Measurements from ENCODE around the gene DEF6. TPM values are rescaled to one million over a fixed set of nuclear protein-coding genes. Genes with fewer than 3 reads are reported as not detected.

DEF6 gene
- total RNA-seq, 2 donors from 2014 or later = 108 to 127 TPM

GRCh38 chr6:35264550-35265274 is 32.9 kb upstream of the DEF6 start:
- Mint-ChIP-seq H3K4me1 (ENCODE audit: low read depth) (peaks cover 61% of the 10 kb centered on the region), H3K27ac (peak overlapping the region; percentile 83), H3K36me3 (ENCODE audit: insufficient read depth in 2 of 2) (peaks cover 0 to 2% of the 10 kb centered on the region in 2 donors)

GRCh38 chr6:35265523-35265922 is 32.1 kb upstream of the DEF6 start:
- DNase-seq = no peak
- Mint-ChIP-seq H3K4me1 (ENCODE audit: low read depth) (peaks cover 55% of the 10 kb centered on the region), H3K4me3 (no peak overlapping the region), H3K27me3 (ENCODE audit: low read depth) (no peaks in the 10 kb centered on the region), H3K36me3 (ENCODE audit: insufficient read depth in 2 of 2) (peaks cover 0 to 5% of the 10 kb centered on the region in 2 donors), H3K9me3 (no peaks in the 10 kb centered on the region), H3K27ac (no peak overlapping the region)
- no peak for ATAC-seq (replicated peaks in 1 of 2)

More at GRCh38 chr6:35264550-35265274, 32.9 kb upstream of the DEF6 start:
- Mint-ChIP-seq H3K4me3 (peak overlapping the region in 1 of 2 donors; percentile 70), H3K9me3 (no peaks in the 10 kb centered on the region), H3K27me3 (ENCODE audit: low read depth) (no peaks in the 10 kb centered on the region)
- ATAC-seq (replicated peaks in 1 of 2) (no peak), DNase-seq (no peak)

DNA sequence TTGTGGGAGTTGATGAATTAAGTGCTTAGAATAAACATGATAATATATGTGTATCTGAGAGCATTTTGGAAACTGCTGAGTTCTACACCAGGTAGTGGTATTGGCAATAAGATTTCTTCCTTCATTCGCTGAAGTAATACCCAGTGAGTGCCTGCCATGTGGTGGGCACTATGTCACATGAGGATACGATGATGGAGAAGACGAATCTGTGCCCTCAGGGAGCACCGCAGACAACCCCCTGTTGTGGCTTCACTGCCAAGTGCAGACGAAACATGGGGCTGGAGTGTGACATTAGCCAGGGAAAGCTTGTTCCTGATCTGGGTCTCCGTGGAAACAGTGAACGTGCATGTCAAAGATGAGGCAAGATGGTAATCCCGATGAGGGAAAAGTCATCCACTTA is 30.2 kb upstream of the DEF6 start:
- peaks cover 38% of the 10 kb centered on the region for H3K4me1 Mint-ChIP-seq (ENCODE audit: low read depth)
- H3K27ac Mint-ChIP-seq = peak overlapping the region; percentile 44
- no peak overlapping the region for H3K4me3 Mint-ChIP-seq
- H3K9me3 Mint-ChIP-seq = no peaks in the 10 kb centered on the region
- DNase-seq (no peak), ATAC-seq (replicated peaks in 1 of 2) (no peak)
- no peaks in the 10 kb centered on the region for H3K27me3 Mint-ChIP-seq (ENCODE audit: low read depth)
- peaks cover 0 to 6% of the 10 kb centered on the region in 2 donors for H3K36me3 Mint-ChIP-seq (ENCODE audit: insufficient read depth in 2 of 2)

DNA sequence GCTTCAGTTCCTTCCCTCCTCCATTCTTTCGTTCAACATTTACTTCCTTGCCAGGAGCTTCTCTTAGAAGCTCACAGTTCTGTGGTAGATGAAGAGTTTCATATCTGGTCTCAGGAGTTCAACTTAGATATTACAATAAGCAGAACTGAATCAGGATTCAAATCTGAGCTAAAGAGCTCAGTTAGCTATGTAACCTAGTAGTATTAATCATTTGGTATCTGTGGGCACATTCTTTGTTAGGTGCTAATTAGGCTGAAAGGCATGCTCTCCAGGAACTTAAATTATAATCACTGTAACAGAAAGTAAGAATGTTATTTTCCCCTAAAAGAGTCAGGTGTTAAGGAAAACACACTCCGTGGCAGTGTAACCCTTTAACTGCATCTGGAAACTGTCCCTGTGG is 29.7 kb upstream of the DEF6 start:
- no peaks in the 10 kb centered on the region for H3K9me3 Mint-ChIP-seq
- peaks cover 33% of the 10 kb centered on the region for H3K4me1 Mint-ChIP-seq (ENCODE audit: low read depth)
- H3K27ac Mint-ChIP-seq = no peak overlapping the region
- DNase-seq (no peak), ATAC-seq (replicated peaks in 1 of 2) (no peak)
- no peaks in the 10 kb centered on the region for H3K27me3 Mint-ChIP-seq (ENCODE audit: low read depth)
- H3K4me3 Mint-ChIP-seq = no peak overlapping the region
- H3K36me3 Mint-ChIP-seq (ENCODE audit: insufficient read depth in 2 of 2) = peaks cover 0 to 6% of the 10 kb centered on the region in 2 donors

DNA sequence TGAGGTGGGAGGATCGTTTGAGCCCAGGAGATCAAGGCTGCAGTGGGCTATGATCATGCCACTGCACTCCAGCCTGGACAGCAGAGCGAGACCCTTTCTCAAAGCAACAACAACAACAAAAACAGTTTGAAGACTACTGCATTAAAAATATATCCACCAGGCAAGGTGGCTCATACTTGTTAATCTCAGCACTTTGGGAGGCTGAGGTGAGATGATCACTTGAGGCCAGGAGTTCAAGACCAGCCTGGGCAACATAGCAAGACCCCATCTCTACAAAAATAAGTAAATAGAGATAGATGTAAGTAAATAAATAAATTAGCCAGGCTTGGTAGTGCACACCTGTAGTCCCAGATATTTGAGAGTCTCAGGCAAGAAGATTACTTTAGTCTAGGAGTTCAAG is 25.6 kb upstream of the DEF6 start:
- H3K9me3 Mint-ChIP-seq = no peaks in the 10 kb centered on the region
- H3K36me3 Mint-ChIP-seq (ENCODE audit: insufficient read depth in 2 of 2) = peaks cover 0 to 6% of the 10 kb centered on the region in 2 donors
- no peak for ATAC-seq (replicated peaks in 1 of 2)
- no peaks in the 10 kb centered on the region for H3K27me3 Mint-ChIP-seq (ENCODE audit: low read depth)
- H3K27ac Mint-ChIP-seq = no peak overlapping the region
- no peak overlapping the region for H3K4me3 Mint-ChIP-seq
- peaks cover 18% of the 10 kb centered on the region for H3K4me1 Mint-ChIP-seq (ENCODE audit: low read depth)
- DNase-seq = no peak

DNA sequence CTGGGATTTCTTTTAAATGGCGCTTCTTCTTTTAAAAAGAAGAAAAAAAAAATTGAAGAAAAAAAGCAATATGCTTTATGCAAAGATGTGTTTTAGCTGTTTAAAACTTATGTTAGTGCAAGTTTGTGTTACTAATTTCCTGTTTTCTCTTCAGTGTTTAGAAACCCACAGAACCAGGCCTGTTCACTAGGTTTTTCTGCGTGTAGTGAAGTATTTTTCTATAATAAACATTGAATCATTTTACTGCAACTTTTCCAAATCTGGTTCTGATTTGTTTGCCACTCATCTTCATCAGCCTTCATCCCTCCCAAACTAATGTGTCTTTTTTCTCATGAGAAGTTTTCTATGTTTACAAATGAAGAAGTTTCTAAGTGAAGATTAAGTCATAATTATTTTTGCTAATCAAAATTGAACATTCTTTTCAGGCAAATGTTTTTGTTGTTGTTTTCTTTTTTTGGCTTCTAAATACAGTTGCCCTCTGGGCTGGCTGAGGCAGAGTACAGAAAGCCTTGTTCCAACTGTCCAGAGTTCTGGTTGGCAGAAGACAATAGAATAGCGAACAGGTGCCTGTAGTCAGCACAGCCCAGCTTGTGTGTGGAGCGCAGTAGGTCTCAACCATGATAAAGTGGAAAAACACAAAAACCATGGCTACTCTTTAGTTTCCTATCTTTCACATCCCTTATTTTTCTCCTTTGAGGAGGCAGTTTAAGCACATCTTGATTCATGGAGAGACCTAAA is 23.6 kb upstream of the DEF6 start:
- H3K27ac Mint-ChIP-seq = peak overlapping the region; percentile 15
- H3K36me3 Mint-ChIP-seq (ENCODE audit: insufficient read depth in 2 of 2) = peaks cover 0 to 4% of the 10 kb centered on the region in 2 donors
- DNase-seq (no peak), ATAC-seq (replicated peaks in 1 of 2) (no peak)
- H3K4me3 Mint-ChIP-seq = no peak overlapping the region
- H3K4me1 Mint-ChIP-seq (ENCODE audit: low read depth) = peaks cover 8% of the 10 kb centered on the region
- H3K27me3 Mint-ChIP-seq (ENCODE audit: low read depth) = no peaks in the 10 kb centered on the region
- H3K9me3 Mint-ChIP-seq = no peaks in the 10 kb centered on the region

- DNase-seq (no peak), ATAC-seq (replicated peaks in 1 of 2) (no peak)
- Mint-ChIP-seq H3K36me3 (ENCODE audit: insufficient read depth in 2 of 2) (no peaks in the 10 kb centered on the region), H3K4me1 (ENCODE audit: low read depth) (peaks cover 8% of the 10 kb centered on the region), H3K9me3 (no peaks in the 10 kb centered on the region), H3K27me3 (ENCODE audit: low read depth) (no peaks in the 10 kb centered on the region), H3K27ac (no peak overlapping the region), H3K4me3 (no peak overlapping the region)
Measured at GRCh38 chr6:35275744-35276260, 21.8 kb upstream of the DEF6 start.

DNA sequence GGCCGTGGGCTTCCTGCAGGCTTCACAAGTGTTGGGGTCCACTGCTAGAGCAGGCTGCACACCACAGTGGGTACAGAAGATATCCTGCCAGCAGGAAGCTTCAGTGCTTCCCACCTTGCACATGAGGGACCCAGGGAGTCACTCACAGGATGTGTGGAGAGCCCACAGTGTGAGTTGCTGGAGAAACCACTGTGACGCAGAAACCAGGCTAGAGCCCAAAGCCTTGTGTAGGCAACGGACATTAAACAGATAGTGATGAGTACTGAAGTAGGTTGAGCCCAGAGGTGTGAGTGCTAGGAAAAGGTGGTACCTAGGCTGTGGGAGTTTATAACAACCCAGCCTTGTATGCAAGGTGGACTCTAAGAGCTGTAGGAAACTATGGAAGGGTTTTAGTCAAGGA is 18.9 kb upstream of the DEF6 start:
- Mint-ChIP-seq H3K27ac (no peak overlapping the region), H3K4me1 (ENCODE audit: low read depth) (peaks cover 8% of the 10 kb centered on the region), H3K9me3 (no peaks in the 10 kb centered on the region), H3K36me3 (ENCODE audit: insufficient read depth in 2 of 2) (peaks cover 2 to 5% of the 10 kb centered on the region in 2 donors), H3K4me3 (no peak overlapping the region), H3K27me3 (ENCODE audit: low read depth) (no peaks in the 10 kb centered on the region)
- no peak for ATAC-seq (replicated peaks in 1 of 2)
- no peak for DNase-seq

GRCh38 chr6:35280903-35281302 is 16.7 kb upstream of the DEF6 start:
- H3K27ac Mint-ChIP-seq = no peak overlapping the region
- no peaks in the 10 kb centered on the region for H3K9me3 Mint-ChIP-seq
- no peak for ATAC-seq (replicated peaks in 1 of 2)

DNA sequence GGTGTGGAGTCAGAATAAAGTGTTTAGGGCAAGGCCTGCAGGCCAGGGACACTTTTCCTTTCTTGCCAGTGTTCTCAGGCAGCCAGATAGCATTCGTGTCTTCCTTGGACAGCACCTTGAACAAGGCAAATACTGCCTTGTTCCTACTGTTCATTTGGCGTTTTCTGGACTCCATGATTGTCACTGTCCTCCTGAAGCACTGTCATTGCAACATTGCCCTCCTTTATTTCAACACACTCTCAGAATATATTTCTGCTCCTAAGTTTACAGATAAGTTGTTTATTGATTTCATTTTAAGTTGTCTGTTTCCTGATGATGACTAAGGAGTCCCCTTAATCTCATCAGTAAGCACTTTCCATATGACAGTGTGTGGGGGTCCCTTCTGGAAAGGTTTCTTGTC is 15.1 kb upstream of the DEF6 start:
- Mint-ChIP-seq H3K36me3 (ENCODE audit: insufficient read depth in 2 of 2) (peaks cover 5 to 8% of the 10 kb centered on the region in 2 donors), H3K27ac (no peak overlapping the region), H3K9me3 (no peaks in the 10 kb centered on the region), H3K27me3 (ENCODE audit: low read depth) (no peaks in the 10 kb centered on the region), H3K4me1 (ENCODE audit: low read depth) (no peaks in the 10 kb centered on the region), H3K4me3 (no peak overlapping the region)
- DNase-seq (no peak), ATAC-seq (replicated peaks in 1 of 2) (no peak)

More at GRCh38 chr6:35280903-35281302, 16.7 kb upstream of the DEF6 start:
- DNase-seq = no peak
- Mint-ChIP-seq H3K27me3 (ENCODE audit: low read depth) (no peaks in the 10 kb centered on the region), H3K4me3 (no peak overlapping the region), H3K4me1 (ENCODE audit: low read depth) (no peaks in the 10 kb centered on the region), H3K36me3 (ENCODE audit: insufficient read depth in 2 of 2) (peaks cover 5% of the 10 kb centered on the region in 2 donors)

DNA sequence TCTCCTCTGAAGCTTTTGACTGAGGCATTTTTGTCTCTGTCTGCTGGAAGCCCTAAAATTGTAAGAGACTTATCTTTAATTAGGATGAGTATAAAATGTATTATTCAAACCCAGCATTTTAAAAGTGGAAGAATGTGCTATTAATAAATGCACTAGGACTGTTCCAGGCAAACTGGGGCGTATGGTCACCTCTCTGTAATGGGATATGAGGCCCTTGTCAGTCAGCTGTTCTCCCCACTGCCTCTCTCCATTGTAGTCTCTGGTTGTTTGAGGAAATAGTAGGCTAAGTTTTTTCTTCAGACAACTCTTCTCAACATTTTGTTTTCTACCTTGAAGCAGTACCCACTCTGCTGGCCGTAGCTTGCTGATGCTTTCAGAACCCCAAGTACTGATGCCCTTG is 14.3 kb upstream of the DEF6 start:
- H3K36me3 Mint-ChIP-seq (ENCODE audit: insufficient read depth in 2 of 2) = peaks cover 5 to 8% of the 10 kb centered on the region in 2 donors
- H3K9me3 Mint-ChIP-seq = no peaks in the 10 kb centered on the region
- H3K4me1 Mint-ChIP-seq (ENCODE audit: low read depth) = no peaks in the 10 kb centered on the region
- H3K4me3 Mint-ChIP-seq = no peak overlapping the region
- no peak for ATAC-seq (replicated peaks in 1 of 2)
- no peak overlapping the region for H3K27ac Mint-ChIP-seq
- DNase-seq = no peak
- no peaks in the 10 kb centered on the region for H3K27me3 Mint-ChIP-seq (ENCODE audit: low read depth)

GRCh38 chr6:35287671-35288396 is 9.8 kb upstream of the DEF6 start:
- Mint-ChIP-seq H3K27me3 (ENCODE audit: low read depth) (no peaks in the 10 kb centered on the region), H3K9me3 (no peaks in the 10 kb centered on the region), H3K4me3 (no peak overlapping the region), H3K27ac (no peak overlapping the region), H3K36me3 (ENCODE audit: insufficient read depth in 2 of 2) (peaks cover 7 to 8% of the 10 kb centered on the region in 2 donors), H3K4me1 (ENCODE audit: low read depth) (no peaks in the 10 kb centered on the region)
- DNase-seq (no peak), ATAC-seq (replicated peaks in 1 of 2) (no peak)

GRCh38 chr6:35288834-35289233 is 8.8 kb upstream of the DEF6 start:
- H3K27me3 Mint-ChIP-seq (ENCODE audit: low read depth) = no peaks in the 10 kb centered on the region
- H3K9me3 Mint-ChIP-seq = no peaks in the 10 kb centered on the region
- DNase-seq (no peak), ATAC-seq (replicated peaks in 1 of 2) (no peak)
- peaks cover 6 to 7% of the 10 kb centered on the region in 2 donors for H3K36me3 Mint-ChIP-seq (ENCODE audit: insufficient read depth in 2 of 2)
- H3K4me3 Mint-ChIP-seq = no peak overlapping the region
- H3K4me1 Mint-ChIP-seq (ENCODE audit: low read depth) = no peaks in the 10 kb centered on the region
- no peak overlapping the region for H3K27ac Mint-ChIP-seq

Measured in activated T-cell treated with anti-CD3 and anti-CD28 coated beads, Interleukin-2, amount 50 U/mL, for 72 hours (primary cell).